ENCODE measurements around the gene BBS10. TPM values are rescaled to one million over a fixed set of nuclear protein-coding genes. Genes with fewer than 3 reads are reported as not detected.
A peak's percentile ranks its signal among the peaks of the same experiment; 100 is the strongest.

BBS10 gene
- total RNA-seq, 1 experiment from 2014 or later = 8.2 TPM

- no peak for TF ChIP-seq NFE2L1 (CRISPR knock-in tag; IDR thresholded peaks at IDR 0.05)
- TF ChIP-seq ZBTB43 (CRISPR knock-in tag; IDR thresholded peaks at IDR 0.05) = no peak
- no peak for TF ChIP-seq MLX (CRISPR knock-in tag; IDR thresholded peaks at IDR 0.05)
- TF ChIP-seq SOX15 (CRISPR knock-in tag; IDR thresholded peaks at IDR 0.05) = no peak
- no peak for TF ChIP-seq ZNF416 (CRISPR knock-in tag; IDR thresholded peaks at IDR 0.05)
- TF ChIP-seq EMX1 (CRISPR knock-in tag; IDR thresholded peaks at IDR 0.05) = no peak
These were observed 7.9 kb upstream of the BBS10 start (continued) for GRCh38 chr12:76356071-76356470.

GRCh38 chr12:76346798-76347420 is 1.3 kb downstream of the BBS10 start:
- Mint-ChIP-seq H3K4me1 (peaks cover 18% of the 10 kb centered on the region), H3K4me3 (peak overlapping the region; percentile 89), H3K27ac (0 out of 2 replicates have a peak overlapping the region, but pooled peaks have one; percentile 65), H3K36me3 (no peaks in the 10 kb centered on the region), H3K9me3 (no peaks in the 10 kb centered on the region), H3K27me3 (ENCODE audit: low read depth) (no peaks in the 10 kb centered on the region)
- DNase-seq (ENCODE audit: low spot score) (no peak), ATAC-seq (no peak)
- POLR2A ChIA-PET = no interaction called here
- TF ChIP-seq ETV6 (CRISPR knock-in tag; IDR thresholded peaks at IDR 0.05) (no peak), JAZF1 (CRISPR knock-in tag; IDR thresholded peaks at IDR 0.05) (no peak), ZSCAN18 (CRISPR knock-in tag; IDR thresholded peaks at IDR 0.05) (no peak), ELF4 (CRISPR knock-in tag; IDR thresholded peaks at IDR 0.05; ENCODE audit: low read depth) (no peak), NFYB (CRISPR knock-in tag; conservative IDR thresholded peaks at IDR 0.05; ENCODE audit: low read depth) (no peak), ZNF219 (CRISPR knock-in tag; IDR thresholded peaks at IDR 0.05; ENCODE audit: borderline replicate concordance) (no peak), FOXP1 (CRISPR knock-in tag; IDR thresholded peaks at IDR 0.05; ENCODE audit: borderline replicate concordance) (no peak), ZNF671 (CRISPR knock-in tag; IDR thresholded peaks at IDR 0.05) (no peak)
- CTCF ChIA-PET = interaction anchor here (0.6 to 1.8 kb wide), 5 partner anchors 34 to 724 kb away, joined by 3 to 5 read pairs (median 3); no protein-coding TSS in a partner anchor

- no peaks in the 10 kb centered on the region for H3K36me3 Mint-ChIP-seq
- no peaks in the 10 kb centered on the region for H3K9me3 Mint-ChIP-seq
- H3K4me3 Mint-ChIP-seq = no peak overlapping the region; the same call in 1 of the 2 replicates
- ChIA-PET CTCF (no interaction called here), POLR2A (no interaction called here)
- no peak for ATAC-seq
- no peaks in the 10 kb centered on the region for H3K27me3 Mint-ChIP-seq (ENCODE audit: low read depth)
- H3K4me1 Mint-ChIP-seq = peaks cover 18% of the 10 kb centered on the region
- no peak overlapping the region for H3K27ac Mint-ChIP-seq
- no peak for DNase-seq (ENCODE audit: low spot score)
- TF ChIP-seq GTF2I (CRISPR knock-in tag; conservative IDR thresholded peaks at IDR 0.05) (no peak), SOX15 (CRISPR knock-in tag; IDR thresholded peaks at IDR 0.05) (no peak), FOXK1 (CRISPR knock-in tag; IDR thresholded peaks at IDR 0.05) (no peak), SMAD4 (CRISPR knock-in tag; IDR thresholded peaks at IDR 0.05) (no peak), CREM (CRISPR knock-in tag; IDR thresholded peaks at IDR 0.05) (no peak), USF2 (CRISPR knock-in tag; IDR thresholded peaks at IDR 0.05) (no peak), ATF6 (CRISPR knock-in tag; IDR thresholded peaks at IDR 0.05) (no peak), ATF3 (CRISPR knock-in tag; conservative IDR thresholded peaks at IDR 0.05) (no peak), FOXP4 (CRISPR knock-in tag; IDR thresholded peaks at IDR 0.05) (no peak), CDX4 (CRISPR knock-in tag; IDR thresholded peaks at IDR 0.05; ENCODE audit: borderline replicate concordance) (no peak)
These were observed 2.0 kb downstream of the BBS10 start for GRCh38 chr12:76346236-76346635.
